ENCODE measurements around the gene CCDC88A.
A peak's percentile ranks its signal among the peaks of the same experiment; 100 is the strongest.
"Not testable (repeated sequence)": the region's sequence is repeated elsewhere in the genome, so short reads cannot be mapped to it uniquely, and the experiment has no call there.

Gene CCDC88A, protein sequence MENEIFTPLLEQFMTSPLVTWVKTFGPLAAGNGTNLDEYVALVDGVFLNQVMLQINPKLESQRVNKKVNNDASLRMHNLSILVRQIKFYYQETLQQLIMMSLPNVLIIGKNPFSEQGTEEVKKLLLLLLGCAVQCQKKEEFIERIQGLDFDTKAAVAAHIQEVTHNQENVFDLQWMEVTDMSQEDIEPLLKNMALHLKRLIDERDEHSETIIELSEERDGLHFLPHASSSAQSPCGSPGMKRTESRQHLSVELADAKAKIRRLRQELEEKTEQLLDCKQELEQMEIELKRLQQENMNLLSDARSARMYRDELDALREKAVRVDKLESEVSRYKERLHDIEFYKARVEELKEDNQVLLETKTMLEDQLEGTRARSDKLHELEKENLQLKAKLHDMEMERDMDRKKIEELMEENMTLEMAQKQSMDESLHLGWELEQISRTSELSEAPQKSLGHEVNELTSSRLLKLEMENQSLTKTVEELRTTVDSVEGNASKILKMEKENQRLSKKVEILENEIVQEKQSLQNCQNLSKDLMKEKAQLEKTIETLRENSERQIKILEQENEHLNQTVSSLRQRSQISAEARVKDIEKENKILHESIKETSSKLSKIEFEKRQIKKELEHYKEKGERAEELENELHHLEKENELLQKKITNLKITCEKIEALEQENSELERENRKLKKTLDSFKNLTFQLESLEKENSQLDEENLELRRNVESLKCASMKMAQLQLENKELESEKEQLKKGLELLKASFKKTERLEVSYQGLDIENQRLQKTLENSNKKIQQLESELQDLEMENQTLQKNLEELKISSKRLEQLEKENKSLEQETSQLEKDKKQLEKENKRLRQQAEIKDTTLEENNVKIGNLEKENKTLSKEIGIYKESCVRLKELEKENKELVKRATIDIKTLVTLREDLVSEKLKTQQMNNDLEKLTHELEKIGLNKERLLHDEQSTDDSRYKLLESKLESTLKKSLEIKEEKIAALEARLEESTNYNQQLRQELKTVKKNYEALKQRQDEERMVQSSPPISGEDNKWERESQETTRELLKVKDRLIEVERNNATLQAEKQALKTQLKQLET (N-terminal part only)
- total RNA-seq, result 16.2 to 30.5 reads per million in 2 experiments

DNA sequence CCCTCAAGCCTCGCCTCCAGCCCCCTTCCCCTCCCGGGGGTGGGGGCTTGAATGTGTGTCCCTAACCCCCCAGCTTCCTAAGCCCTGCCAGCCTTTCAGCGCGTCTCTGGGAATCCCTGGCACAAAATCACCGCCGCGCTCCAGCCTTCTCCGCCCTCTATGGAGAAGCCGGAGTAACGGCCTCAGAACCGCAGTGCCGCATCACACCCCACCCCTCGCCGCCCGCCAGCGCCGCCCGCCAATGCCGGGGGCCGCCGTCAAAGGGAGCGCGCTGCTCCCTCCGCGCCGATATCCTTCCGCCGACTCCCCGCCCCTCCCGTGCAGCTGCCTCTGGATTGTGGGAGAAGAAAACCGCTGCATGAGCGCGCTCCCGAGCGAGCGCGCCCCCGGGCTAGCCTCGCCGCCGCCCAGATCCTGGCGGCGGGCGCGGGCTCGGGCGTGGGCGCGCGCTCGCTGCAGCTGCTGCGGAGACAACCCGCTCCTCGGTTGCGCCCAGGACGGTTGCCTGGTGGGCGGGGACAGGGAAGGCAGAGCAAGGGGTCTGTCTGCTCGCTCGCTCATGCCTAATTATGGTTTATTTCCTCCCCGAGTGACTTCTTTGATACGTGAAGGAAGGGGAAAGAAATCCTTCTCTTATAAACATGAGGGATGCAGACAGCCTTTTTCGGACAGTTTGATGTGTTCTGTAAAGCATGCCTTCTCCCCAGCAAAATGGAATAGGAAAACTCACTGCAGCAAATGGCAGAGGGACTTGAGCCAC, at the start of gene CCDC88A:
CCDC88A (minus strand) TSS at position 178 of the 760 bp plus-strand sequence. CDS start 777 bp downstream, outside the sequence.
- DNase-seq (ENCODE audit: low read depth), result peak; percentile 81

GRCh38 chr2:55461679-55462078, 42.0 kb upstream of the CCDC88A start:
- DNase-seq (ENCODE audit: low read depth), result no peak

GRCh38 chr2:55460562-55460961, 40.9 kb upstream of the CCDC88A start:
- no peak for DNase-seq (ENCODE audit: low read depth)

- DNase-seq (ENCODE audit: low read depth), result no peak
Observed at GRCh38 chr2:55459714-55460274, 40.1 kb upstream of the CCDC88A start.

DNA sequence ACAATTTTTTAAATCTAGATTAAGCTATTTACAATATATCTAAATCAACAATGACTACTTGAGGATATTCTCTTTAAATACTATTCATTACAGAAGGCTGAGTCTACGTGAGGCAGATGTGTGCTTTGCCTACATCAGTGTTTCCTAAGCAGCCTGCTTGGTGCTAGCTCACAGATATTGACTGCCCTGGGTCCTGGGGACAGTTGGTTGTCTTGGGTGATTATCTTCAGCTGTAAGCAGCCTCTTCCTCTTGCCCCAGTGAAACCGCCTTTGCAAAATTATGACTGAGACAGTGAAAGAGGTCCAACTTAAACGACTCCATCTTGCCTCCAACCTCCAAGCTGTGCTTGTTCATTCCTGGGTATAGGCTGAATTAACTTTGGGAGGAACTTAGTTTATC, 39.6 kb upstream of the CCDC88A start:
- no peak for DNase-seq (ENCODE audit: low read depth)

- no peak for DNase-seq (ENCODE audit: low read depth)
Observed at GRCh38 chr2:55454121-55454520, 34.5 kb upstream of the CCDC88A start.

DNA sequence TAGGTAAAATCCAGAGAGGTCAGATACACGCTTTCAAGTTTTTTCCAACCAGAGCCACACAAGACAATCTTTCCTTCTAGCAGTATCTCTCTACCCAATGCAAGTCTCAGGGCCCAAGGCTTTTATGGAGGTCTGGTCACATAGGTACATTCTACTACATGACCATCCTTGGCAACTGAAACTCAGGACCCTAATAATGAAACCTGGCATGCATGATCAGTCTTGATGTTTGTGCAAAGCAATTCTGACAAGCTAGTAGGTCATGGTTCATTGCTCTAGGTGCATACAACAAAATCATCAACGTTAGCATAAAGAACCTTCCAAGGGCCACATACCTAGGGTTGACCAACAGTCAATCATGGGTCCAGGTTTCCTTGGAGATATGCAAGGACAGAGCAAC, 33.2 kb upstream of the CCDC88A start:
- no peak for DNase-seq (ENCODE audit: low read depth)

DNA sequence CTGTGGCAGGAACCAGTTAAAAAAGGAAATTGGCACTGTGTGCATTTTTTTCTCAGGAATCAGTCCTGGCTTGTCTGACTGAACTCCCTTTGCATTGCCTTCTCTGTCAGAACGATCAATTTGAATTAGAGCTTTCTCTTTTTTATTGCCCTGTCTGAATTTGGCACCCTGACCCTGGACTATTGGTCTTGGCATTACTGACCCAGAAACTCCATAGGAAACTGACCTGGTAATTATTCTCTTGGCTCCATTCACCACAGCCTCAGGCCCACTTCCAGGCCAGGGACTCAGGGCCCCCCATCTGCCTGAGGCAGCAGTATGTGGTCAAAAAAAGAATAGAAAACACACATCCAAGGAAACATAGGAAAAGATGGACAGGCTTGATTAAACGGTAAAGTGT, 32.0 kb upstream of the CCDC88A start:
- no peak for DNase-seq (ENCODE audit: low read depth)

DNA sequence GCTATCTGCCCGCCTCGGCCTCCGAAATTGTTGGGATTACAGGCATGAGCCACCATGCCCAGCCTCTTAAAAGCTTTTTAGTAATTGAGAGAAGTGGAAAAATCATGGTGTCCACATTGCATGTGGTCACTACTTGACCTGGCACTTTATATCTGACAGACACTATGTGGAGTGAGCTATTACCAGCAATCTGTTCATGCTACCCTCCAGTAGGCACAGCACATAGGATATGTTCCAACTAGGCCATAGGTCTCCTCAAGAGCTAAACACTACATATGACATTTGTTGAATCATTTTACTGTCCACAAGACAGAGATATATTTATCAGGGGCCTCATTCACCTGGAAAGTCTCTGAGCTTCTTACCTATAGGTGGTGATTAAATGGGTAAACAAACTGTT, 30.4 kb upstream of the CCDC88A start:
- DNase-seq (ENCODE audit: low read depth), result not testable (repeated sequence)

- DNase-seq (ENCODE audit: low read depth), result not testable (repeated sequence)
Observed at GRCh38 chr2:55442045-55442760, 22.5 kb upstream of the CCDC88A start.

DNA sequence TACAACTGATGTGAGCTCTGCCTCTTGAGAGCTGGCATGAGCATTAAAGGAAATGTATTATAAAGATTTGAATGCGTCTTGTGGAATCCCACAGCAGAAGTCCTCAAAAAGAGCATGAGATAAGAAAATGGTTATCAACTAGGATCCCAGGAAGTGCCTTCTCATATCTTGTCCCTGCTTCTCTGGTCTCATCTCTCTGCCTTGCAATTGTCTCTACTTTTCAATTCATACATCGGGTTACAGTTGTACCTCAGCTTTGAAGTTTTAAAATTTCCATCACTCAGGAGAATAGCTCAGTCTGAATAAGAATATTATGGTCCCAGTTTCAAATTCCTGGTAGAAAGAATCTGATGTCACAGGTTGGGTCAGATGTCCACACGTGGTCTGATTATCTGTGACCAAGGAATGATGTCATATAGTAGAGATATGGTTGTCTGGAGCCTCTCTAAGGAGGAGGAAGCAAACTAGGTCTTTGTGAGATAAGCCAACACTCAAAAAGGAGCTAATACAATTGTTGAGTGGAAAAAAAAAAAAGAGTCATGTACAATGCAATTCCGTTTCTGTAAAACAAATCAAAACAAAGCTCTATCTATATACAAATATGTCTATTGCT, 21.7 kb upstream of the CCDC88A start:
- no peak for DNase-seq (ENCODE audit: low read depth)

GRCh38 chr2:55439101-55439397, 19.4 kb upstream of the CCDC88A start:
- no peak for DNase-seq (ENCODE audit: low read depth)

- DNase-seq (ENCODE audit: low read depth), result no peak
Observed at GRCh38 chr2:55438391-55439100, 18.9 kb upstream of the CCDC88A start.

- no peak for DNase-seq (ENCODE audit: low read depth)
Observed at GRCh38 chr2:55437515-55438390, 18.1 kb upstream of the CCDC88A start.

DNA sequence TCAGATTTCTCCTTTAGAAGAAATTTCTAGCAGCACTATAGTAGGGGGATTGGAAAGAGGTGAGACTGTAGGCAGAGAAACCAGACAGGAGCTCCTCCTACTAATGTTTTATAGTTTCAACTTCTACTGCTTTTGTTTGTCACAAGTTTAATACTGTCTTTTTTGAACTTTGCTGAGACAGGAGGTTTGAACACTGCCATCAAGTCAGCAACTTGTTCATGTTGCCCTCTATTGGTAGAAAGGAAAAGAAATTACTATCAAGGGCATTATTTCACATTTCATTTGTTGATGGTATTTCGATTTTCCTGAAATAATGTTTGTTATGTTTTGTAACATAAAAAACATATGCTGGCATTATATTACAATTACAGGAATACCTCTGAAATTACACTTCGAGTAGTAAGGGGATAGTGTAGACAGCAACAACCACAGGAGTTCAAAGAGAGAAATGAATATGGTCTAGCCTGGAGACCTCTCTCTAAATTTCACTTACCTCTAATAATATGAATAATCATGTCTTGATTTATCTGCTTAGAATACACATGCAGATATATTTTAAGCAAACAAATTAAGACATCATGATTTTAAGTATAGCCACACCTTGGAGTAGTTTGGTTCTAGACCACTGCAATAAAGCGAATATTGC, 12.4 kb upstream of the CCDC88A start:
- no peak for DNase-seq (ENCODE audit: low read depth)

GRCh38 chr2:55430211-55430975, 10.7 kb upstream of the CCDC88A start:
- no peak for DNase-seq (ENCODE audit: low read depth)

DNA sequence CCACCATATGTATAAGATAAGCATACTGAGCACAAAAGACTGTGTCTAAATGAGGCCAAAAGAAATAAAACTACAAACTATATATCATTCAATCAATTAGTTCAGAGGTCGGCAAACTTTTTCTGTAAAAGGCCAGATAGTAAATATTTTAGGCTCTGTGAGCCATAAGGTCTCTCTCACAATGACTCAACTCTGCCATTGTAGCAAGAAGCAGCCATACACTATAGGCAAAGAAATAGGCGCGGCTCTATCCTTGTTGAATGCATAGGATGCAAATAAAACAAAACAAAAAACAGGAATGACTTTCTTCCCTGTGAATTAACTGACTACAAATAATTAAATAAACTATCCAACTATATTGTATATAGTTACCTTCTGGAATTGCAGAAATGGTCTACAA, 8.6 kb upstream of the CCDC88A start:
- no peak for DNase-seq (ENCODE audit: low read depth)

DNA sequence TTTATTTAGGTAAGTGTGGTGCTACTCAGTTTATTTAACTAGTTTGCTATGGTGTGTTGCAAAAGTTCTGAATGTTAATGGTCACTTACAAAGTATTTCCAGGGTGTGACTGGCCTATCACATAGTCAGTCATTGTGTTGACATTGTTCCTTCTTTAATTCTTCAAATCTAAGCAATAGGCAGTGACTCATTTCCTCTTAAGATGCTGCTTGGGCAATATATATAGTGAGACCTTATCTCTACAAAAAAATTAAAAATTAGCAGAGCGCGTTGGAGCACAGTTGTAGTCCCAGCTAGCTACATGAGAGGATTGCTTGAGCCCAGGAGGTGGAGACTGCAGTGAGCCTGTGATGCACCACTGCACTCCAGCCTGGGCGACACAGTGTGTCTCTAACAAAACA, 5.8 kb upstream of the CCDC88A start:
- DNase-seq (ENCODE audit: low read depth), result no peak
